Lower leg skin (tissue), 4 donors: Measurements from ENCODE around the gene PPP4R3B. TPM values are rescaled to one million over a fixed set of nuclear protein-coding genes. Genes with fewer than 3 reads are reported as not detected.

Experiments
- DNase-seq, 2 donors: peaks; one replicate each; pipeline ENCODE4 v3.0.0-alpha.2; 2019; ENCODE audit warnings: low spot score in 2 of 2
- H3K4me3 ChIP-seq: fragments of 200-600 bp; sonication (generic); 2 replicates; pipeline ENCODE4 v1.5.1; 2017; ENCODE audit warnings: mild to moderate bottlenecking, low read depth; ENCODE audit not compliant: poor library complexity, severe bottlenecking
- POLR2A ChIP-seq, 2 donors: fragments of 450-650 bp; IDR thresholded peaks; one replicate each; pipeline ENCODE4 v1.6.1; 2016 to 2017; ENCODE audit warnings: antibody characterized with exemption in 2 of 2, mild to moderate bottlenecking in 1 of 2, moderate library complexity in 1 of 2
- WGBS, 2 donors: methylation state at CpG; one replicate each; pipeline ENCODE4 v1.1.5; 2018; 5-methylcytosine and 5-hydroxymethylcytosine counted together
- intact Hi-C: fragments of 100-400 bp; cut with DNase I; formaldehyde crosslinking; loops from one replicate; pipeline ENCODE4 v1.15.0; 2023; ENCODE audit warnings: low total_unique reads
- total RNA-seq, 4 donors: library from RNA; depleted of rRNA; stranded (reverse); fragments of >200 nt; gene quantifications; one replicate each; pipeline ENCODE4 v1.1.0, GENCODE V29; 2016
- TF ChIP-seq, protein P1 (sequence below), 3 donors: fragments of 450-650 bp; IDR thresholded peaks; one replicate each; pipeline ENCODE4 v1.5.1; 2016; ENCODE audit warnings: antibody characterized with exemption in 3 of 3, mild to moderate bottlenecking in 3 of 3, moderate library complexity in 2 of 3

PPP4R3B gene
- total RNA-seq, 4 donors from 2014 or later = 46.8 to 57.8 (median 48.8) TPM

DNA sequence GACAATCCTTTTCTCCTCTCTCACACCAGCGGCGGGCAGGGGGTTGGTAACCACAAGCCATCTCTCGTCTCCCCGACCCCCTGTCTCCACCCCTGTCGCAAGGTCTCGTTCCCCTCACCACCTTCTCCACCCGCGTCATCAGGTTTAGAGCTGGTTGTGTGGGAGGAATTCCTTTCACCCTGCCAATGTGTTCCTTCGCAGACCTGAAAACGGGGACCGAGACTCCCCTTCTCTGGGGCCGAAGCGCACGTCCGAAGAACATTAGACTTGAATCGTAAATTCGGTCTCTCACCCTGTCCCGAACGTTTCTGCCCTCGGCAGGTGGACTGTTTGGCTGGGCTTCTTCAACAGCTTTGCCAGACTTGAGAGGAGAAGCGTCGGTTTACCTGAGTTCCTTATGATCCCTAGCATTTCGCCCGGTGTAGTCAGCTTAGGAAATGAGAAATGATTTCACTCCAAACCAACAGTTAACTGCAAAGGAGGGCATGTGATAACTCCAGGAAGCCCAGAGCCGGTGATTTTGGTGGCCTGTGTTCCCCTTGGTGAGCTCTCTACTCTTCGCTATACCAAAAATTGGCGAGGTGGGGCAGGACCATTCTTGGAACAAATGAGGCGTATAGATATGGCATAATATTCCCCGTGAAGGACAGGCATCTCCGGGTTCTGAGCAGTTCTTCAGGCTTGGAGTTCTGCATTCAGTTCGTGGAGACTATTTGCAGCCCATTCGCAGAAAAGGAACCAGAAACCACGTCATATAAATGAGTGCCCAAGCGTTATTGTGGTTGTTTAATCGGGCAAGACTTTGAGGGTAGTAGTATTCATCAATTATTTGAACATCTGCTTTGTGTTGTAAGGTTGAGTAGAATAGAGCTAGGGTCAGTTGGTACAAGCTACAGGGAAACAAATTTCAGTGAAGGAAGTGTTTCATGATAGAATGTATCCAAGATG lies 97.2 kb downstream of the PPP4R3B start:
- 1% methylated on average over 35 of the region's 35 CpGs for WGBS, 2 donors
- intact Hi-C loops = no loop called here
- peak overlapping the region; percentile 62 for H3K4me3 ChIP-seq
- TF ChIP-seq, protein P1, sequence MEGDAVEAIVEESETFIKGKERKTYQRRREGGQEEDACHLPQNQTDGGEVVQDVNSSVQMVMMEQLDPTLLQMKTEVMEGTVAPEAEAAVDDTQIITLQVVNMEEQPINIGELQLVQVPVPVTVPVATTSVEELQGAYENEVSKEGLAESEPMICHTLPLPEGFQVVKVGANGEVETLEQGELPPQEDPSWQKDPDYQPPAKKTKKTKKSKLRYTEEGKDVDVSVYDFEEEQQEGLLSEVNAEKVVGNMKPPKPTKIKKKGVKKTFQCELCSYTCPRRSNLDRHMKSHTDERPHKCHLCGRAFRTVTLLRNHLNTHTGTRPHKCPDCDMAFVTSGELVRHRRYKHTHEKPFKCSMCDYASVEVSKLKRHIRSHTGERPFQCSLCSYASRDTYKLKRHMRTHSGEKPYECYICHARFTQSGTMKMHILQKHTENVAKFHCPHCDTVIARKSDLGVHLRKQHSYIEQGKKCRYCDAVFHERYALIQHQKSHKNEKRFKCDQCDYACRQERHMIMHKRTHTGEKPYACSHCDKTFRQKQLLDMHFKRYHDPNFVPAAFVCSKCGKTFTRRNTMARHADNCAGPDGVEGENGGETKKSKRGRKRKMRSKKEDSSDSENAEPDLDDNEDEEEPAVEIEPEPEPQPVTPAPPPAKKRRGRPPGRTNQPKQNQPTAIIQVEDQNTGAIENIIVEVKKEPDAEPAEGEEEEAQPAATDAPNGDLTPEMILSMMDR (IDR thresholded peaks at IDR 0.05) = no peak
- TF ChIP-seq POLR2A (IDR thresholded peaks at IDR 0.05) = no peak
- no peak for DNase-seq

DNA sequence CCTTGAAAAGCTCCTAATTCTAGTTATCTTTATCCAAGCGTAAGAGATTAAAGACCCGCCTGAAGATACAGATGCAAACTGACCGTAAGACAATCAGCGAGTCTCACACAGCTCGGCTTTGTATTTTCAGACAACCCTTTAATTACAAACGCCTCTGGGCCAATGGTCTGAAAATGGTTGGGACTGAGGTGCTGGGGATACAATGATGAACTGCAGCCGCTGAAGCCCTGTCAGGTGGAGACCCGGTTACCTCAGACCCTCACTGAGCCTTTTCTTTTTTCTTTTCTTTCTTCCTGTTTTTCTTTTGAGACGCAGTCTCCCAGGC lies 98.6 kb downstream of the PPP4R3B start:
- H3K4me3 ChIP-seq = peak overlapping the region; percentile 53
- no peak for DNase-seq
- intact Hi-C loops = no loop called here
- no peak for TF ChIP-seq POLR2A (IDR thresholded peaks at IDR 0.05)
- TF ChIP-seq, protein P1 (IDR thresholded peaks at IDR 0.05) = no peak
- WGBS, 2 donors = 29 to 31% methylated on average over 9 of the region's 9 CpGs

DNA sequence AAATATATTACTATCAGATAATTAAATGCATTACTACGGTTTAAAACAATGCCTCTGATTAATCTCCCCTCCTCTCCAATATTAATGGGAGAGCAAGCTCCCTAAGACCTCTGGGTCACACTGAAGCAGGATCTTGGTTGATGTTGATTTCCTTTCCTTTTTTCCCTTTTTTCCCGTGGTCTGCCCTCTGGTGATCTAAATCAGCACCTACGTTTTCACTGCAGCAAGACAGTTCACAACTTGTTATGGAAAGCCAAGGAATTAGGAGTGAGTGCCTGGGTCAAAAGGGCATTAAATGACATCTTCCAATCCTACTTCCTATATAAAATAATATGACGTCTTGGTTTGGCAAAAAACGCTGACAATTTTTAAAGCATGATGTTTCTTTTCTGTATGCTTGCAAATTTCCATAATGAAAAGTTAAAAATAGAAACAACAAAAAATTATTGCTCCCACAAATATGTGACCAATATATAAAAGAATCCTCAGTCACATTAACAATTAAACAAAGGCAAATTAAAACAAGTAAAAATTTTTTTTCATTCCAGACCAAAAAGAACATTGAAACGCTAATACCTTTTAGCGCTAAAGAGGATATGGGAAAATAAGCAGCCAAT lies 105.8 kb downstream of the PPP4R3B start:
- no peak overlapping the region for H3K4me3 ChIP-seq
- TF ChIP-seq, protein P1 (IDR thresholded peaks at IDR 0.05) = no peak
- TF ChIP-seq POLR2A (IDR thresholded peaks at IDR 0.05) = no peak
- DNase-seq = no peak
- 33 to 37% methylated on average over 7 of the region's 7 CpGs for WGBS, 2 donors
- intact Hi-C loops = no loop called here

DNA sequence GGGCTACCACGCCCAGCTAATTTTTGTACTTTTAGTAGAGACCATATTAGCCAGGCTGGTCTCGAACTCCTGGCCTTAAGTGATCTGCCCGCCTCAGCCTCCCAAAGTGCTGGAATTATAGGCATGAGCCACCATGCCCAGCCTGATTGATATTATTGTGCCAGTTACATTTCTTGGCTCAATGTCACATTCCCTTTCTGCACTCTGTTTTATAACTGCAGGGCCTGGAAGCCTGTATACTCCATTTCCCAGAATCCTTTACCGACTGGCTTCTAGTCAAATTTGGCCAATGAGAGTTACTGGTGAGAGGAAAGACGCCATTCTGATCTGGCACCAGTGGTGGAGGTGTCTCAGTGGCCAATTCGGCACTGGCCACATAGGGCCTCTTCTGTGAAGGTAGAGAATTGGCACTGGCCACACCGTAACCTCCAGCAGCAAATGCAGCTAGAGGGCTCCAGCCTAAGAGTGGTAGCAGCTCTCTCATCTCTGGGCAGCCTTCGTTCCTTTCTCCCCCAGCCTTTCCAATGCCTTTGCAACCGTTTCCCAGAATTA lies 114.8 kb downstream of the PPP4R3B start:
- TF ChIP-seq, protein P1 (IDR thresholded peaks at IDR 0.05) = no peak
- TF ChIP-seq POLR2A (IDR thresholded peaks at IDR 0.05) = no peak
- DNase-seq = no peak
- H3K4me3 ChIP-seq = no peak overlapping the region
- WGBS, 2 donors = 88 to 91% methylated on average over 9 of the region's 9 CpGs
- intact Hi-C loops = no loop called here

DNA sequence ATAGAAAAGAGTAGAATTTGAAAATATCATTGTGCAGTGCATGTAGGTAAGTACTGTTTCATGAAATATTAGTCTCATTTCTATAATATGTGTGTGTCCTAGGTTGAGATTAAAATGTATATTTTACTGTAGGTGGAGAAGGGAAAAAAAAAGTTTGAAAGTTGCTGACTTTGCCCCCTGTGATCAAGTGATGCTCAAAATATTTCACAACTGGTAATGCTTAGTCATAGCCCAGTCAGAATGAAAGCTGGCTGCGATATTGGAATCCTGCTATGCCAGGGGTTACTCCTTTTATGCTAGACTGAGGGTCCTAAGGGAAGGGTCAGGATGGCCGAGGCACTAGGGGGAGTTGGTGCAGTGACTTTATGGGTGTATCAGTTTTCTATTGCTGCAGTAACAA lies 117.4 kb downstream of the PPP4R3B start:
- no peak for TF ChIP-seq POLR2A (IDR thresholded peaks at IDR 0.05)
- TF ChIP-seq, protein P1 (IDR thresholded peaks at IDR 0.05) = no peak
- intact Hi-C loops = no loop called here
- 67 to 77% methylated on average over 2 of the region's 2 CpGs for WGBS, 2 donors

More for the DNA sequence above, 117.4 kb downstream of the PPP4R3B start:
- DNase-seq = no peak
- no peak overlapping the region for H3K4me3 ChIP-seq
